RKO (cell line): ENCODE measurements around the gene ANKAR.
"Not testable (repeated sequence)": the region's sequence is repeated elsewhere in the genome, so short reads cannot be mapped to it uniquely, and the experiment has no call there.

Experiments
- DNase-seq: peaks from one replicate; pipeline ENCODE4 v3.0.0-alpha.2; 2016; ENCODE audit warnings: low spot score

ANKAR gene

GRCh38 chr2:189658306-189659212, 15.9 kb upstream of the ANKAR start:
- no peak for DNase-seq

GRCh38 chr2:189659734-189660133, 14.7 kb upstream of the ANKAR start:
- DNase-seq = no peak

DNA sequence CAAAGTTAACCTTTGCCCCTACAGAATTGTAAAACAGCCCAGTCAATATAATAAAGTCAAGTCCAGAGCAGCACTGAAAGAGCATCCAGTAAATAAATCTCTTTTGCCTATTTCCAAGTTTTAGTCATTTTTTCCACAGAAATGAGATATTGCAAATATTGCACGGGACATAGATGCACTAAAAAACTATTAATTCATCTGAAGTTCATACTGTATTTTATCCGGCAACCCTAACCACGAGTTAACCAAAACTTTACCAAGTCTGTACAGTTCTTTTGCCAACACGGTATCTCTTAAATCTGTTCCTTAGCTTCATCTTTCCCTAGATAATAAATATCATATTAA, 13.7 kb upstream of the ANKAR start:
- no peak for DNase-seq

- peak; percentile 100 for DNase-seq
These were observed 13.1 kb upstream of the ANKAR start, which contains the start of gene ASNSD1 for GRCh38 chr2:189661148-189661956. Gene ASNSD1 (plus strand): TSS chr2:189661459. CDS start chr2:189666133, 4,674 bp downstream.

GRCh38 chr2:189661957-189662321, 12.5 kb upstream of the ANKAR start:
- DNase-seq = no peak

DNA sequence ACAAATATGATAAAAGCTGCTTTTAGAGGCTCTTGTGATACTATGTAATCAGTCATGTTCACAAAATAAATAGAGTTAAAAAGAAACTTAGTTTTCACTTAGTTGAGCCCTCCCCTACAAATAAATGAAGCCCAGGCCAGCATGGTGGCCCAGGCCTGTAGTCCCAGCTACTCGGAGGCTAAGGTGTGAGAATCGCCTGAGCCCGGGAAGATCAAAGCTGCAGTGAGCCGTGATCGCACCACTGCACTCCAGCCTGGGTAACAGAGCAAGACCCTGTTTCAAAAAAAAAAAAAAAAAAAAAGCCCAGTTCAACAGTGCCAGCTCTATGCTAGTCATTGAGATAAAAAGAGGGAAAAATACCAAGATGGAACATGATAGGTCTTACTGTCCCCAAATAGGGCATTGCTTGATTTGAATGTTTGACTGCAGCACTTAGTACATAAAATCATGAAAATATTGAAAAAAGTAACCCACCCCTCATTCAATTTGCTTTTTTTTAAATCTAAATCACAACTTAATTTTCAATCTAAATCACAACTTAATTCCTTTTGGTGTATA, 11.7 kb upstream of the ANKAR start:
- peak; percentile 47 for DNase-seq

- DNase-seq = not testable (repeated sequence)
These were observed 11.2 kb upstream of the ANKAR start for GRCh38 chr2:189663319-189663718.

- DNase-seq = no peak
These were observed 4.6 kb upstream of the ANKAR start for GRCh38 chr2:189669913-189670312.

DNA sequence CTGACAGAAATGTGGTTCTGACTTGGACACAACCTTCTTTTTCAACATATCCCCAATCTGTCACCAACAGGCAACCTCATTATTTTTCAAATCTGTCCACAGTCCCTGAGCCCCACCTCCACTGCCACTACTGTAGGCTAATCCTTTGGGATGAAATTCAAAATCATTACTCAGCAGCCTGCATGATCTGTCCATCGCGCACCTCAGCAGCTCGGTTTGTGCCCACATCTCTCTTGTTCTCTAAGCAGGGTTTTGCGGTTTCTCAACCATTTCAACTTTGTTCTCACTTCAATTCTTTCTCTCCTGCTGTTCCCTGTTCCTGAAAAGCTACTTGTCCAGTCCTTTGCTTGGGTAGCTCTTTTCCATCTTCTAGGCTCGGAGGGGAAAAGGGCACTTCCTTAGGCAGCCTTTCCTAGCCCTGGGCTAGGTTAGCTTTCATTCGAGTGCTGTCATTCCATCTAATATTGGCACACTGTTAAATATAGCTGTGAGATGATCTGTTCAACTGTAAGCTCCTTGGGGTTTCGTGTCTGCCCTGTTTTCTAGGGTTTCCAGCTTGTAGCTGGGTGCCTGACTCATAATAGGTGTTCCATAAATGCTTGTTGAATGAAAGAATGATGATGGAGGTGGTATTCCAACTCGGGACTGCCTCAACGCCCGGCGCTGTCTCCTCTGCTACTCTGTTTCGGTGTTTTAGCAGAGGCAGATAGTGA, 653 bp upstream of the ANKAR start:
- DNase-seq = peak; percentile 65

DNA sequence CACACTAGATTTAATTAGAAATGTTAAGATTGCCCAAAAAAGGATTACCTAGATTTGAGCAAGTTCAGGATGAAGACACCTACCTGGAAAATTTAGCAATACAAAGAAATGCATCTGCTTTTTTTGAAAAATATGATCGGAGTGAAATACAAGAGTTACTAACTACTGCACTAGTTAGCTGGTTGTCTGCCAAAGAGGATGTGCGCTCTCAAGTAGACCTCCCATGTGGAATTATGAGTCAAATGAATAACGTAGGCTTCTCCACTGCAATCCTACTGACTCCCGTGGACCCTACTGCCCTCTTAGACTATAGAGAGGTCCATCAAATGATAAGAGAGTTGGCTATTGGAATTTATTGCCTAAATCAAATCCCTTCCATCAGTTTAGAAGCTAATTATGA, 2.0 kb downstream of the ANKAR start:
- no peak for DNase-seq

DNA sequence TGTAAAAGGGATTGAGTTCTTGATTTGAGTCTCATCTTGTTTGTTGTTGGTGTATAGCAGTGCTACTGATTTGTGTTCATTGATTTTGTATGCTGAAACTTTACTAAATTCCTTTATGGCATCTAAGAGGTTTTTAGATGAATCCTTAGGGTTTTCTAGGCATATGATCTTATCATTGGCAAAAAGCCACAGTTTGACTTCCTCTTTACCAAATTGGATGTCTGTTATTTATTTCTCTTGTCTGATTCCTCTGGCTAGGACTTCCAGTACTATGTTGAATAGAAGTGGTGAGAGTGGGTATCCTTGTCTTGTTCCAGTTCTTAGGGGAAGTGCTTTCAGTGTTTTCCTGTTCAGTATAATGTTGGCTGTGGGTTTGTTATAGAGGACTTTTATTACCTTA, 4.8 kb downstream of the ANKAR start:
- DNase-seq = no peak

GRCh38 chr2:189681203-189681602, 6.7 kb downstream of the ANKAR start:
- no peak for DNase-seq

DNA sequence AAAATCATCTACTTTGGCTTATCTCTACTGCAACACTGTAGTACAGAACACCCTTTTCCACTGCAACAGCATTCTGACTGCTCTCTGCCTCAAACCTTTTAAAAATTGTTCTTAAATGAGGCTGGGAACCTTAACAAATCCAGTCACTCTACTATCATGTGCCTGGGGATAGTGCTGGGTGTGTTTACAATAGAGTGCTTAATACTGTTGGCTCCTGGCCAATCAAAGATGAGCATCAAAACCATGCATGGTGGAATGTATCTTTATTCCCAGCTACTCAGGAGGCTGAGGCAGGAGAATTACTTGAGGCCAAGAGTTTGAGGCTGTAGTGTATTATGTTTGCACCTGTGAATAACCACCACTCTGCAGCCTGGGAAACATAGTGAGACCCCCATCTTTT, 7.4 kb downstream of the ANKAR start:
- no peak for DNase-seq

GRCh38 chr2:189683348-189683747, 8.9 kb downstream of the ANKAR start:
- no peak for DNase-seq

- DNase-seq = no peak
These were observed 10.3 kb downstream of the ANKAR start for GRCh38 chr2:189684811-189685210.

DNA sequence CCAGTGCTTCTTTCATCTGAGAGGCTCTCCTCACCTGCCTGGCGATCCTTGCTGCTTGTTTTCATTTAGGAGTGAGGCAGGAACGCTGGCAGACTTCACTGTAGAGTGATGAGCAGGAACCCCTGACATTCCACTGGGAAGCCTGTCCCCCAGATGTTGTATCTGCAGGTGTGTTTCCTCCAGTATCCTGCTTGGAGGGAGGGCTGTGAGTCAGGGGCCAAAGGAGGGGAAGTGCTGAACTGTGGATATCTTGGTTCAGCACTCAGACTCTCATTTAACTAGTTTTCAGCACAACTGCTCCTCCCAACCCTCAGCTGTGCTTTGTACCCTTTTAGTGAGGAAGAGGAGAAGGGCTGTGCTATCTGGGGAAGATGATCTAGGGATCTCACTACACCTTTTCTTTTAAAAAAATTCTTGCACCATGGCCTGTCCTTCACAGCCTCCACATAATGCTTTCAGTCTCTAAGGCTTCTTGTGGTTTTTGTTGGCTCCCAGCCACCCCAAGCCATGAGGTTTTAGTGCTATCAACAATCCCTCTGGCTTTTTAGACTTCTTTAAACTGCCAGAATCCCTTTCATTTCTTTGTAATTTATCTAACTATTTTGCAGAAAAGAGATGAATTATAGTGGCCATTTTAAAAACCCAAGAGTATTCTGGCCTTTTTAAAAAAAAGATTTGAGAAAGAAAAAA, 11.2 kb downstream of the ANKAR start:
- no peak for DNase-seq

DNA sequence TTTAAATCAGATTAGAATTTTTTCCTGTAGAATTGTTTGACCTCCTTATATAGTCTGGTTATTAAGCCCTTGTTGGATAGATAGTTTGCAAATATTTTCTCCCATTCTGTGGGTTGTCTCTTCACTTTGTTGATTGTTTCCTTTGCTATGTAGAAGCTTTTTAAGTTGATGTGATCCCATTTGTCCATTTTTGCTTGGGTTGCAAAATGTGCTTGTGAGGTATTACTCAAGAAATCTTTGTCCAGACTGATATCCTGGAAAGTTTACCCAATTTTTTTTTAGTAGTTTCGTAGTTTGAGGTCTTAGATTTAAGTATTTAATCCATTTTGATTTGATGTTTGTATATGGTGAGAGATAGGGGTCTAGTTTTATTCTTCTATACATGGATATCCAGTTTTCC, 13.3 kb downstream of the ANKAR start:
- DNase-seq = not testable (repeated sequence)

GRCh38 chr2:189696223-189696622, 21.8 kb downstream of the ANKAR start:
- DNase-seq = no peak

GRCh38 chr2:189698020-189698887, 23.8 kb downstream of the ANKAR start:
- DNase-seq = peak; percentile 73

- no peak for DNase-seq
These were observed 26.2 kb downstream of the ANKAR start for GRCh38 chr2:189700681-189701080.

DNA sequence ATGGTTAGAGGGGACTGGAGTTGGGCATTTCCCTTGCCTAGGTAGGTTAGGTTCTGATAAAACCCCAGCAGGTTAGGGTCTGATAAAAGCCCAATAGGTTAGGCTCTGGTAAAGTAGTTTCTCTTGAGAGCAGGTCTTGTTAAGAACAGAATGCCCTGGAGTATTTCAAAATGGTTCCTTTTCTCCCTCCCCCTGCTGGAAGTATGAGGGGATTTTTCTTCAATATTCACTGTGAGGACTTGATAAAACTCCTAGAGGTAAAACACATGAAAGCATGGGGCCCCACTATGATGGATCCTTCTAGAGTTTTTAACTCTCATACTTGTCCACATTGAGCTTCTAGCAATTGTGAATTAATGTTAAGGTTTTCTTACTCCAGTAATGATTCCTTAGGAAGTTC, 27.6 kb downstream of the ANKAR start:
- DNase-seq = no peak
